ENCODE measurements around the gene KRT35. TPM values are rescaled to one million over a fixed set of nuclear protein-coding genes. Genes with fewer than 3 reads are reported as not detected.

KRT35 gene
- total and polyA plus RNA-seq, 4 donors, result not detected

- Histone ChIP-seq H3K9me3 (ENCODE audit: control insufficient read depth in 4 of 4, insufficient read depth in 3 of 4, low read length in 3 of 4) (peaks cover 0 to 2% (median 0%) of the 10 kb centered on the region in 4 donors), H3K4me1 (ENCODE audit: control insufficient read depth in 5 of 5, insufficient read depth in 5 of 5, low read length in 5 of 5) (peaks cover 0 to 18% (median 0%) of the 10 kb centered on the region in 5 donors), H3K9ac (ENCODE audit: insufficient read depth in 1 of 2, low read length in 2 of 2) (no peak overlapping the region), H3K27me3 (ENCODE audit: control insufficient read depth in 3 of 3, insufficient read depth in 3 of 3, low read length in 2 of 3) (peaks cover 0 to 13% (median 12%) of the 10 kb centered on the region in 3 donors), H3K36me3 (ENCODE audit: control insufficient read depth in 4 of 4, insufficient read depth in 4 of 4, low read length in 4 of 4) (no peaks in the 10 kb centered on the region), H3K27ac (ENCODE audit: low read depth in 1 of 2, low read length in 1 of 2) (peak overlapping the region in 1 of 2 donors; percentile 26), H3K4me3 (no peak overlapping the region)
- DNase-seq (no peak), ATAC-seq (ENCODE audit: insufficient read depth, low FRiP score) (no peak)
- WGBS, 2 donors, result 66 to 73% methylated on average over 17 to 19 of the region's 19 CpGs
- no peak for TF ChIP-seq CTCF (IDR thresholded peaks at IDR 0.05; ENCODE audit: control extremely low read depth, extremely low read depth)
Observed at GRCh38 chr17:41523787-41524186, 42.8 kb upstream of the KRT35 start.

- no peak overlapping the region for H3K4me3 ChIP-seq
- peak overlapping the region in 1 of 2 donors; percentile 32 for H3K27ac ChIP-seq (ENCODE audit: low read depth in 1 of 2, low read length in 1 of 2)
- H3K9me3 ChIP-seq (ENCODE audit: control insufficient read depth in 4 of 4, insufficient read depth in 3 of 4, low read length in 3 of 4), result peaks cover 0 to 2% (median 0%) of the 10 kb centered on the region in 4 donors
- H3K36me3 ChIP-seq (ENCODE audit: control insufficient read depth in 4 of 4, insufficient read depth in 4 of 4, low read length in 4 of 4), result no peaks in the 10 kb centered on the region
- H3K27me3 ChIP-seq (ENCODE audit: control insufficient read depth in 3 of 3, insufficient read depth in 3 of 3, low read length in 2 of 3), result peaks cover 0 to 11% (median 6%) of the 10 kb centered on the region in 3 donors
- H3K9ac ChIP-seq (ENCODE audit: insufficient read depth in 1 of 2, low read length in 2 of 2), result no peak overlapping the region
- DNase-seq, result no peak
- TF ChIP-seq CTCF (IDR thresholded peaks at IDR 0.05; ENCODE audit: control extremely low read depth, extremely low read depth), result no peak
- no peak for ATAC-seq (ENCODE audit: insufficient read depth, low FRiP score)
- H3K4me1 ChIP-seq (ENCODE audit: control insufficient read depth in 5 of 5, insufficient read depth in 5 of 5, low read length in 5 of 5), result peaks cover 0 to 18% (median 0%) of the 10 kb centered on the region in 5 donors
- WGBS, 2 donors, result 60 to 67% methylated on average over 4 of the region's 4 CpGs
Observed at GRCh38 chr17:41523225-41523593, 42.3 kb upstream of the KRT35 start.

- peaks cover 0 to 18% (median 0%) of the 10 kb centered on the region in 5 donors for H3K4me1 ChIP-seq (ENCODE audit: control insufficient read depth in 5 of 5, insufficient read depth in 5 of 5, low read length in 5 of 5)
- DNase-seq (peak in 1 of 3 donors; percentile 21), ATAC-seq (ENCODE audit: insufficient read depth, low FRiP score) (peak; percentile 1)
- H3K4me3 ChIP-seq, result no peak overlapping the region
- H3K27me3 ChIP-seq (ENCODE audit: control insufficient read depth in 3 of 3, insufficient read depth in 3 of 3, low read length in 2 of 3), result peaks cover 0 to 9% (median 6%) of the 10 kb centered on the region in 3 donors
- H3K9ac ChIP-seq (ENCODE audit: insufficient read depth in 1 of 2, low read length in 2 of 2), result no peak overlapping the region
- H3K27ac ChIP-seq (ENCODE audit: low read depth in 1 of 2, low read length in 1 of 2), result peak overlapping the region in 1 of 2 donors; percentile 87
- H3K9me3 ChIP-seq (ENCODE audit: control insufficient read depth in 4 of 4, insufficient read depth in 3 of 4, low read length in 3 of 4), result peaks cover 0 to 2% (median 0%) of the 10 kb centered on the region in 4 donors
- no peak for TF ChIP-seq CTCF (IDR thresholded peaks at IDR 0.05; ENCODE audit: control extremely low read depth, extremely low read depth)
- H3K36me3 ChIP-seq (ENCODE audit: control insufficient read depth in 4 of 4, insufficient read depth in 4 of 4, low read length in 4 of 4), result no peaks in the 10 kb centered on the region
- WGBS, 2 donors, result 80 to 89% methylated on average over 12 of the region's 12 CpGs
Observed at GRCh38 chr17:41522301-41523224, 41.6 kb upstream of the KRT35 start.

All from lung (tissue), 12 donors.